HuH-7.5 (cell line): ENCODE measurements around the gene LAPTM5.

Experiments
- DNase-seq: peaks from one replicate; pipeline ENCODE4 v3.0.0; 2011; ENCODE audit warnings: low spot score

The LAPTM5 gene

GRCh38 chr1:30742300-30742962, 15.1 kb downstream of the LAPTM5 start:
- no peak for DNase-seq

- DNase-seq = no peak
Measured at GRCh38 chr1:30741239-30741894, 16.2 kb downstream of the LAPTM5 start.

DNA sequence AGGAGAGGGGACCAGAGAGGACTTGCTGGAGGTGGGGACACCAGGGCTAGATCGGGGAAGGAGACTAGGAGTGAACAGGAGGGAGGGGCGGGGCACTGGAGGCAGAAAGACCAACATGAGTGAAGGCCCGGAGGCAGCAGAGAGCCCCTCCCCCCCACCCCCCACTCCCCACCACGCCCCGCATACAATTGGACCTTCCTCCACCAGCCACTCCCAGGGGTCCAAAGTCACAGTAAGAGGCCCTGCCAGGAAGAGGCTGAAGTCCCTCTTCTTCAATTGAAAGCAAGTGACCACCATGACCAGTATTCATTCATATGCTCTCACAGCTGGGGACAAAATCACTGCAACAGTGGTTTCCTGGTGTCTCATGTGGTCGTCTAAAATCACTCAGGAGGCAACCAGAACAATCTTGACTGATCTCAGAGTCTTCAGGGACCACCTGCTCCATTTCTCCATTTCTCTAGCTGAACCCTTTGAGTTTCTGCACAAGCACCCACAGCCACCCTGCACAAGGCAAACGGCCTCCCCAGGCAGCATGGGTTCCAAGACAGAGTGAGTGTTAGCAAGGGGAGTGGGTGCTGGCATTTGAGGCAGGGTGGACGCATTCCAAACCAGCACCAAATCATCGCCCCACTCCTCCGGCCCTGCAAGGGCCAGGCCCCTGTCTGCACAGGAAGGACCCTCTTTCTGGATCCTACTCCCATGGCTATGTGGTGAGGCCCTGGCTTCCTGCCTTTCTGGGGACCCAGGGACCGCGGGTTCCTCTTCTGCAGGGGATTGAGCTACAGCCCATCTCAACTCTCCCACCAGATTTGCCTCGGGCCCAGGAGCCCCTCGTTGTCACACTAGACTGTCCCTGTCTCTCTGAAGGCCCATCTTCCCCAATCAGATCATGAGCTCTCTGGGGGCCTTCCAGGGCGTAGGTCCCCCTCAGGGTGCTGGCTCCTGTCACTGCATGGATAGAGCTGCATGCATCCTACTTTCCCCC, 17.0 kb downstream of the LAPTM5 start:
- no peak for DNase-seq

DNA sequence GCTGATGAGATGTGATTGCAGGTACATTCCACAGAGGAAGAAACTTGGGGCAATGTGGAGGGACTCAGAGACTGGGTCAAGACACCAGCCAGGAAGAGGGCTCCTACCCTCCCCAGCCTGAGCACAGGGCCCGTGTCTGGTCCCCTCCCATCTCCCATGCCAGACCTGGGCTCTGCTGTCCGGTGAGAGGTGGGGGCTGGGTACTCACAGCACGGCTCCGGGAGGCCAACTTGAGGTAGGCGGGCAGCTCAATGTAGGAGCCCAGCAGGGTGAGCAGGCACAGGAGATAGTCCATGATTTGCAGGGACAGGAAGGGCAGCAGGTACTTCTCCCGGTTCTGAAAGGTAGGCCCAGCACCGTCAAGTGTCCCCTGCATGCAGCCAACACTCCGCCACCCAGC, 18.0 kb downstream of the LAPTM5 start:
- no peak for DNase-seq

- no peak for DNase-seq
Measured at GRCh38 chr1:30738715-30739559, 18.6 kb downstream of the LAPTM5 start.

DNA sequence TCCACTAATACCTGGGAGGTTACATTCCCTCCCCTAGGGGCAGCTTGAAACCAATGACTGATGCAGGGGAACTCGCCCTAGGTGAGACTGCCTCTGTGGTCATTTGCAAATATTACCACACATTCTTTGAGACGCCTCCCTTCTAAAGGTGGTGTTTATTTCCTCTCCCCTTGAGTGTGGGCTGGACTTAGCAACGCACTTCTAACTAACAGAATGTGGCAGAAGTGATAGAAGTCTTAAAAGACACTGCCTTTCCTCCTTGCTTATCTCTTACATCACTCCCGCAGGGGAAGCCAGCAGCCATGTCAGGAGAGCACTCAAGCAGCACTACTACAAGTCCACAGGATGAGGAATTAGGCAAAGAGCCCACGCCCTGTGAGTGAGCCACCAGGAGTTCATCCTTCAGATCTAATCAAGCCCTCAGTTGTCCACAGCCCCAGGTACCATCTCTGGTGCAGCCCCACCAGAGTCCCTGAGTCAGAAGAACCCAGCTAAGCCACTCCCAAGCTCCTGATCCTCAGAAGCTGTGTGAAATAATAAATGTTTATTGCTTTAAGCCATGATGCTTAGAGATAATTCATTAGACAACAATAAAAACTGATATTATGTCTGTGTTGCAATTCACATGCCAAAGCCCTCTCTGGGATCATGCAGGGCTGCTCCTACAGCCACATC, 19.4 kb downstream of the LAPTM5 start:
- no peak for DNase-seq

GRCh38 chr1:30737357-30738039, 20.1 kb downstream of the LAPTM5 start:
- no peak for DNase-seq

- no peak for DNase-seq
Measured at GRCh38 chr1:30735668-30736498, 21.7 kb downstream of the LAPTM5 start.

DNA sequence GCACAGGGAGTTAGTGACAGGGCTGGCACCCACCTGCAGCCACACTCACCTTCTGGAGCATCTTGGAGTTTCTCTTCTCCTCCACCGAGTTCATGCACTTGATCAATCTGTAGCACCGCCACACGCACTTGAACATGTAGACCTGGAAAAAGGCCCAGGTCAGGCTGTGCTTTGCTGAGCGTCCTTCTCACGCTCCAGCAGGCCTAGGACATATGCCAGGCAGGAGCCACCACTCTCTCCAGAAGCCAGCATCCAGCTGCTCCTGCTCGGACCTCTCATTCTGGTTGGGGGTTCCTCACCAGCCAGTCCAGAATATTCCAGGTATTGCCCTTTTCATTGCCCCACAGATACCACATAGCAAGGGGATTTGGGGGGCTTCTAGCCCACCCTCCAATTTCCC, 22.4 kb downstream of the LAPTM5 start:
- no peak for DNase-seq

- DNase-seq = no peak
Measured at GRCh38 chr1:30734580-30734979, 23.0 kb downstream of the LAPTM5 start.

DNA sequence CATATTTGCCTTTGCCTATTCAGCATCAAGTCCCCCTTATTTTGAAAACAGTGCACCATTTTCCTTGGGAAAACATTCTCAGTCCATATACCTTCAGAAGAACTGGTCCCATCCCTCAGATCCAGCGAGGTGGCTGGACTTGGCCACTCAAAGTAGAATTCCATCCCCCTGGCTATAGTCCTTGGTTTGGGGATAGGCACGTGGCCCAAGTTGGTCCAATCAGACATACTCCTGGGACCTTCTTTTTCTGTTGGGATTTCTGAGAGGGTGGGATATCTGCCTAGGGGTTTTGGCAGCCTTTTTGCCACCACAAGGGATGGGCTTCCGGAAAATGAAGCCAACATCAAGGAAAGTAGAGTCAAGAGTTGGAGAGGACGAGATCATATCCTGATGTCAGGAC, 23.5 kb downstream of the LAPTM5 start:
- no peak for DNase-seq

DNA sequence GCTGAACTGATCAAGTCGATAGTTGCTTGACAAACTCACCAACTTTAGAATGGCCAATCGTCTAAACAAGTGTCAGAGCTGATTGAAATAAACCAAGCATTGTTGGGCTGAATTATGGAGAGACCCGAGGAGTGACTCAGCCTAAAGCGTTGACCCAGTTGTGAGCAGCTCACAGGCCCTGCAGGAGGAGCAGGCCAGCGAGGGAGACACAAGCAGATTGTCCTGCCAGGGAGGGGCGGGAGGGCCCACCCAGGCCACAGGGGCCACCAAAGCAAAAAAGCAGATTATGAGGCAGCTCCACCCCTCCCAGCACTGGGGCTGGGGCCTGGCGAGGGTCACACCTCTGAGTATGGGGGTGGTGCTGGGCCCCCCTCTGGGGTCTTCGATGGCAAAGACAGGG, 24.1 kb downstream of the LAPTM5 start:
- no peak for DNase-seq

DNA sequence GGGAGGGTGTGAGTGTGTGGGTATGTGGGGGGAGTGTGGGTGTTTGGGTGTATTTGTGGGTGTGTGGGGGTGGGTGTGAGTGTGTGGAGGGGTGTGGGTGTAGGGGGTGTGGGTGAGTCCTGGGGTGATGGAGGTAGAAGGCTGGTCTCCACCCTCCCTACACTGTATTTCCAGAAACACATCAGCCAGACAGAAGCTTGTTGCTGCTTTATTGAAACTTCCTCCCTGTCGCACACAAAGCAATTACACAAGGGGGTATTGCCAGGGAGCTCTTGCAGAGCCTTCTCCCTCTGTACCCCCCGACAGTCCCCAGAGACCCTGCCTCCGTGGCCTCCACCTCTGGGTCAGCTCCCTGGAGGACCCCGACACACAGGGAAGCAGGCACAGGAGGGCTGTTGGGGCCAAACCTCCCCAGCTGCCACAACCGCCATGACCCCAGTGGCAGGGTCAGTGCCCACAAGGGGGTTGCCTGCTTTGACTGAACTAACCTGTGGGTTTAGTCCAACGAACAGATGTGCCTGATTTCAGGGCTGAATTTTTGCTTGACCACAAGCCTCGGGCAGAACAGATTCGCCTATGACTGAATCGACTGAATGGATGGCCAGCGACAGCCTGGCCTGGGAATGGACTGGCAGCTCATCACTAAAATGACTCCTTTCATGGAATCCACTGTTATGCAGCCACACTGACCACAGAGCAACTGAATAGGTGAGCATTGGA, 25.1 kb downstream of the LAPTM5 start:
- no peak for DNase-seq

GRCh38 chr1:30731806-30732276, 25.7 kb downstream of the LAPTM5 start:
- no peak for DNase-seq

DNA sequence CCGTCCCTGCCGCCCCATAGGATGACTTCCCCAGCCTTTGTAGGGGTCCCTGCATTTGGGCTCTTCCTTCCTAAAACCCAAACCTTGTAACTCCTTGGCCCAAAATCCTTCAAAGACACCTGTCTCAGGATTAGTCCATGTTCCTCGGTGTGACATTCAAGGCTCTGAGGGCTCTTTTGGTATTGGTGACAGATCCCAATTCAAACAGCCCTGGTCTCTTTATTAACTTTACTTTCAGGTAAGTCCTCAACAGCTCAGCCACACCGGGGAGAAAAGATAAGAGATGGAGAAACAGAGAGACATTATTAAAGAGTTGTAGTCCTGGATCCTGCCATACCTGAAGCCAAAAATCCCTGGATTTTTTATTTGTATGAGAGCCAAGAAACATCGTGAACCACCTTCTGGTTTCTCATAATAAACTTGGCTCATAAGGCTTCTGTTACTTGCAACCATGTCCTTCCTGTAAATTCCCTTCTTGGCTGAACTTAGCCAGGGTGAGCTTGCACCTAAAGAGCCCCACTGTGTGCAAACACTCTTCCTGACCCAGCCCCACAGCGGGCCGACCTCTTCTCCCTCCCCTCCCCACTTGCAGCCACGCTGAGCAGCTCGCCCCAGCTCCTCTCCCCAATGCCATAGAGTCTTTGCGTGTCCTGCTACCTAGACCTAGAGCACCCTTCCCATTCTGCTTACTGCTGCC, 26.3 kb downstream of the LAPTM5 start:
- DNase-seq = no peak

DNA sequence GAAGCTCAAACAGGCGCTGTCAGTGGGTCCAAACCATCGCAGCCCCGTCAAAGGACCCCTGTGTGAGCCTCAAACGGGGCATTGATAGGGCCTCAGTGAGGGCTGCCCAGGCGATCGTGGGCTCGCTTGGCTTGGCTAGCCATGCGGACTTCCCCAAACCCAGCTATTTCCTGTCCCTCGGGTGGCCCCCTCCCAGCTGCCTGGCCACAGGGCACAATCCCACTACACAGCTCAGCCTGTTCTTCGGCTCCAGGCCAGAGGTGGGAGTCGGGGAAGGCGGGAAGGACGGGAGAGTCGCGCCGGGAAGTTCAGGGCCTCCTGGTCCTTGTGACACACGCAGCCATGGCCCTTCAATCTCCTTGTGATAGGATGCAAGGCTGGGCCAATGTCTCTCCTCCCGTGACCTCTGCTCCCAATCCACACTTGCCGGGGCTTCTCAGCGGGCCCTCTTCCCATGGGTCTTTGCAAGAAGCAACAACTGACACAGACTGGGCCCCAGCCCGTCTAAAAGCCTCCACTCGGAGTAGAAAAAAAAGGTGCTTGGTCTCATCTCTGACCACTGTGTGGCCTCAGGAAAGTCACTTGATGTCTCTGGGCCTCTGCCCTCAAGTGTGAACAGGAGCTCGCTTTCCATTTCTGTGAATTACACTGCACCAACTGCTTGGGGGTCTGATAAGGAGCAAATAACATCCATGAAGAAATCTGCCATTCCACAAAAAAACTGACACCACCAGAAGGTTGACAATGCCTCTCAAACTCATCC, 27.0 kb downstream of the LAPTM5 start:
- no peak for DNase-seq

GRCh38 chr1:30729901-30730300, 27.7 kb downstream of the LAPTM5 start:
- DNase-seq = no peak
